IMR-90 (cell line): Measurements from ENCODE around the gene CROCC.

Experiments
- BHLHE40 ChIP-seq: fragments of 150-350 bp; IDR thresholded peaks from 2 replicates; pipeline ENCODE4 v1.6.1; 2016; ENCODE audit warnings: mild to moderate bottlenecking, low read depth, low read length
- FOS ChIP-seq: fragments of 150-350 bp; IDR thresholded peaks from 2 replicates; pipeline ENCODE4 v1.6.1; 2016; ENCODE audit warnings: low read depth, low read length
- MAFK ChIP-seq: IDR thresholded peaks from 2 replicates; pipeline ENCODE4 v1.6.1; 2012; ENCODE audit warnings: low read depth, low read length, improper control_type of control experiment
- MAZ ChIP-seq: IDR thresholded peaks from 2 replicates; pipeline ENCODE4 v1.6.1; 2012; ENCODE audit warnings: low read depth, mild to moderate bottlenecking, low read length, improper control_type of control experiment, moderate library complexity, borderline replicate concordance
- MXI1 ChIP-seq: IDR thresholded peaks from 2 replicates; pipeline ENCODE4 v1.6.1; 2012; ENCODE audit warnings: low read depth, mild to moderate bottlenecking, low read length, moderate library complexity, borderline replicate concordance
- POLR2A ChIP-seq: IDR thresholded peaks from 2 replicates; pipeline ENCODE4 v1.6.1; 2012; ENCODE audit warnings: mild to moderate bottlenecking, low read depth, low read length
- RAD21 ChIP-seq: IDR thresholded peaks from 2 replicates; pipeline ENCODE4 v1.6.1; 2012; ENCODE audit warnings: low read length, improper control_type of control experiment
- RFX5 ChIP-seq: IDR thresholded peaks from 2 replicates; pipeline ENCODE4 v1.8.0; 2012; ENCODE audit warnings: low read depth, mild to moderate bottlenecking, low read length, moderate library complexity
- TF ChIP-seq, protein P1 (sequence below): fragments of 150-350 bp; IDR thresholded peaks from 2 replicates; pipeline ENCODE4 v1.6.1; 2017; ENCODE audit warnings: mild to moderate bottlenecking, antibody characterized with exemption, low read length, low read depth
- TF ChIP-seq, protein P2 (sequence below): conservative IDR thresholded peaks from 2 replicates; pipeline ENCODE4 v1.5.1; 2012; ENCODE audit warnings: mild to moderate bottlenecking, low read depth, low read length, improper control_type of control experiment

GRCh38 chr1:16975838-16976237 lies 54.1 kb downstream of the CROCC start:
- TF ChIP-seq, protein P1, sequence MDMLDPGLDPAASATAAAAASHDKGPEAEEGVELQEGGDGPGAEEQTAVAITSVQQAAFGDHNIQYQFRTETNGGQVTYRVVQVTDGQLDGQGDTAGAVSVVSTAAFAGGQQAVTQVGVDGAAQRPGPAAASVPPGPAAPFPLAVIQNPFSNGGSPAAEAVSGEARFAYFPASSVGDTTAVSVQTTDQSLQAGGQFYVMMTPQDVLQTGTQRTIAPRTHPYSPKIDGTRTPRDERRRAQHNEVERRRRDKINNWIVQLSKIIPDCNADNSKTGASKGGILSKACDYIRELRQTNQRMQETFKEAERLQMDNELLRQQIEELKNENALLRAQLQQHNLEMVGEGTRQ = no peak
- TF ChIP-seq, protein P2, sequence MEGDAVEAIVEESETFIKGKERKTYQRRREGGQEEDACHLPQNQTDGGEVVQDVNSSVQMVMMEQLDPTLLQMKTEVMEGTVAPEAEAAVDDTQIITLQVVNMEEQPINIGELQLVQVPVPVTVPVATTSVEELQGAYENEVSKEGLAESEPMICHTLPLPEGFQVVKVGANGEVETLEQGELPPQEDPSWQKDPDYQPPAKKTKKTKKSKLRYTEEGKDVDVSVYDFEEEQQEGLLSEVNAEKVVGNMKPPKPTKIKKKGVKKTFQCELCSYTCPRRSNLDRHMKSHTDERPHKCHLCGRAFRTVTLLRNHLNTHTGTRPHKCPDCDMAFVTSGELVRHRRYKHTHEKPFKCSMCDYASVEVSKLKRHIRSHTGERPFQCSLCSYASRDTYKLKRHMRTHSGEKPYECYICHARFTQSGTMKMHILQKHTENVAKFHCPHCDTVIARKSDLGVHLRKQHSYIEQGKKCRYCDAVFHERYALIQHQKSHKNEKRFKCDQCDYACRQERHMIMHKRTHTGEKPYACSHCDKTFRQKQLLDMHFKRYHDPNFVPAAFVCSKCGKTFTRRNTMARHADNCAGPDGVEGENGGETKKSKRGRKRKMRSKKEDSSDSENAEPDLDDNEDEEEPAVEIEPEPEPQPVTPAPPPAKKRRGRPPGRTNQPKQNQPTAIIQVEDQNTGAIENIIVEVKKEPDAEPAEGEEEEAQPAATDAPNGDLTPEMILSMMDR = no peak
- no peak for TF ChIP-seq MXI1
- TF ChIP-seq POLR2A = no peak
- no peak for TF ChIP-seq RAD21
- no peak for TF ChIP-seq RFX5
- no peak for TF ChIP-seq BHLHE40
- TF ChIP-seq FOS = no peak
- TF ChIP-seq MAFK = no peak
- no peak for TF ChIP-seq MAZ
